Neural cell (in vitro differentiated cells): ENCODE measurements around the gene STX17. TPM values are rescaled to one million over a fixed set of nuclear protein-coding genes. Genes with fewer than 3 reads are reported as not detected.

Experiments used
- H2AFZ ChIP-seq: fragments of 200-600, 300-800 bp; sonication (generic), shearing (Covaris generic); 2 replicates; pipeline ENCODE4 v1.6.0; 2014; ENCODE audit warnings: low read depth, mild to moderate bottlenecking, antibody characterized with exemption, low read length, moderate library complexity
- H3F3A ChIP-seq: fragments of 200-600 bp; shearing (Covaris generic); 2 replicates; pipeline ENCODE4 v1.6.1; 2016; ENCODE audit warnings: mild to moderate bottlenecking, moderate library complexity, mixed read lengths, antibody characterized with exemption, low read length; ENCODE audit not compliant: insufficient read depth, poor library complexity, severe bottlenecking
- H3K27ac ChIP-seq: fragments of 200-600, 300-800 bp; sonication (generic), shearing (Covaris generic); 2 replicates; pipeline ENCODE4 v1.5.1; 2014; ENCODE audit warnings: mild to moderate bottlenecking, low read length, moderate library complexity
- H3K27me3 ChIP-seq: fragments of 300-800, 200-600 bp; sonication (generic), shearing (Covaris generic); 2 replicates; pipeline ENCODE4 v1.6.0; 2014; ENCODE audit warnings: mild to moderate bottlenecking, low read depth, low read length, moderate library complexity; ENCODE audit not compliant: insufficient read depth
- H3K36me3 ChIP-seq: fragments of 300-800, 200-600 bp; sonication (generic), shearing (Covaris generic); 2 replicates; pipeline ENCODE4 v1.5.1; 2014; ENCODE audit warnings: mild to moderate bottlenecking, antibody characterized with exemption, low read length, moderate library complexity; ENCODE audit not compliant: insufficient read depth
- H3K4me2 ChIP-seq: fragments of 300-800, 200-600 bp; sonication (generic), shearing (Covaris generic); 2 replicates; pipeline ENCODE4 v1.6.0; 2014; ENCODE audit warnings: mild to moderate bottlenecking, low read length
- H3K4me3 ChIP-seq: fragments of 300-800, 200-600 bp; sonication (generic), shearing (Covaris generic); 2 replicates; pipeline ENCODE4 v1.5.1; 2014; ENCODE audit warnings: mild to moderate bottlenecking, low read length, moderate library complexity
- H3K79me2 ChIP-seq: fragments of 200-600 bp; shearing (Covaris generic); replicated peaks from 2 replicates; pipeline ENCODE4 v1.6.0; 2014; ENCODE audit warnings: mild to moderate bottlenecking, low read length, moderate library complexity; ENCODE audit not compliant: insufficient read depth
- H3K9ac ChIP-seq: fragments of 300-800, 200-600 bp; sonication (generic), shearing (Covaris generic); 2 replicates; pipeline ENCODE4 v1.6.1; 2016; ENCODE audit warnings: mild to moderate bottlenecking, low read length, mixed read lengths
- H3K9me2 ChIP-seq: fragments of 200-600 bp; shearing (Covaris generic); 2 replicates; pipeline ENCODE4 v1.6.1; 2016; ENCODE audit warnings: mild to moderate bottlenecking, low read length, mixed read lengths; ENCODE audit not compliant: insufficient read depth
- H3K9me3 ChIP-seq: fragments of 200-600, 300-800 bp; sonication (generic), shearing (Covaris generic); 2 replicates; pipeline ENCODE4 v1.6.1; 2016; ENCODE audit warnings: mild to moderate bottlenecking, mixed run types, low read length, moderate library complexity, mixed read lengths
- H4K20me1 ChIP-seq: fragments of 200-600 bp; shearing (Covaris generic); 2 replicates; pipeline ENCODE4 v1.6.1; 2016; ENCODE audit warnings: mild to moderate bottlenecking, mixed run types; ENCODE audit not compliant: insufficient read depth
- CTCF ChIP-seq: fragments of 450-650 bp; IDR thresholded peaks from 2 replicates; pipeline ENCODE4 v1.5.1; 2014; ENCODE audit warnings: antibody characterized with exemption, mild to moderate bottlenecking, moderate library complexity; ENCODE audit not compliant: poor library complexity, severe bottlenecking
- EP300 ChIP-seq: fragments of 450-650 bp; conservative IDR thresholded peaks from 2 replicates; pipeline ENCODE4 v1.6.1; 2014; ENCODE audit warnings: antibody characterized with exemption, mild to moderate bottlenecking, moderate library complexity; ENCODE audit not compliant: poor library complexity, severe bottlenecking
- EZH2 ChIP-seq: fragments of 200-600, 300-800 bp; shearing (Covaris generic), sonication (generic); IDR thresholded peaks from 2 replicates; pipeline ENCODE4 v1.6.1; 2014; ENCODE audit warnings: antibody characterized with exemption, low read length, borderline replicate concordance, mild to moderate bottlenecking; ENCODE audit not compliant: insufficient read depth, poor library complexity, severe bottlenecking
- MXI1 ChIP-seq: fragments of 450-650 bp; conservative IDR thresholded peaks from 2 replicates; pipeline ENCODE4 v1.6.1; 2014; ENCODE audit warnings: antibody characterized with exemption, mild to moderate bottlenecking; ENCODE audit not compliant: poor library complexity, severe bottlenecking
- POLR2AphosphoS5 ChIP-seq: IDR thresholded peaks from 2 replicates; pipeline ENCODE4 v1.6.1; 2012
- RAD21 ChIP-seq: fragments of 450-650 bp; conservative IDR thresholded peaks from 2 replicates; pipeline ENCODE4 v1.6.1; 2014; ENCODE audit warnings: antibody characterized with exemption, mild to moderate bottlenecking, moderate library complexity
- REST ChIP-seq: IDR thresholded peaks from 2 replicates; pipeline ENCODE4 v1.6.1; 2012; ENCODE audit warnings: borderline replicate concordance
- SMC3 ChIP-seq: fragments of 450-650 bp; conservative IDR thresholded peaks from 2 replicates; pipeline ENCODE4 v1.6.1; 2014; ENCODE audit warnings: antibody characterized with exemption, mild to moderate bottlenecking, moderate library complexity; ENCODE audit not compliant: poor library complexity
- TAF1 ChIP-seq: IDR thresholded peaks from 2 replicates; pipeline ENCODE4 v1.6.1; 2012; ENCODE audit warnings: low read depth
- polyA plus RNA-seq: library from polyadenylated mRNA; depleted of rRNA; stranded (reverse); fragments of >200 nt; gene quantifications from 2 replicates; pipeline ENCODE4 v1.2.3, GENCODE V29; 2014

STX17 gene
- polyA plus RNA-seq, 1 donor from 2014 or later, result 3.3 TPM

- Histone ChIP-seq H3K79me2 (no peaks in the 10 kb centered on the region), H3F3A (no peaks in the 10 kb centered on the region), H3K9me2 (no peaks in the 10 kb centered on the region), H3K4me3 (no peak overlapping the region), H4K20me1 (no peaks in the 10 kb centered on the region), H3K9ac (no peak overlapping the region), H3K27me3 (no peaks in the 10 kb centered on the region), H2AFZ (no peak overlapping the region), H3K36me3 (no peaks in the 10 kb centered on the region), H3K9me3 (no peaks in the 10 kb centered on the region), H3K4me2 (no peak overlapping the region), H3K27ac (no peak overlapping the region)
- TF ChIP-seq SMC3 (no peak), EZH2 (no peak), CTCF (no peak), REST (no peak), TAF1 (no peak), EP300 (no peak), POLR2AphosphoS5 (no peak), RAD21 (no peak), MXI1 (no peak)
Measured at GRCh38 chr9:99919930-99920329, 13.5 kb downstream of the STX17 start.

GRCh38 chr9:99921875-99922710 is 15.6 kb downstream of the STX17 start:
- H3K9ac ChIP-seq, result no peak overlapping the region
- H3K27ac ChIP-seq, result no peak overlapping the region
- no peak for TF ChIP-seq RAD21
- no peak for TF ChIP-seq EZH2
- TF ChIP-seq REST, result no peak
- TF ChIP-seq POLR2AphosphoS5, result no peak
- no peak for TF ChIP-seq CTCF
- no peak for TF ChIP-seq TAF1
- no peak for TF ChIP-seq EP300
- no peak for TF ChIP-seq SMC3
- no peak for TF ChIP-seq MXI1
- H3K9me2 ChIP-seq, result no peaks in the 10 kb centered on the region
- no peaks in the 10 kb centered on the region for H3K36me3 ChIP-seq
- H3F3A ChIP-seq, result no peaks in the 10 kb centered on the region
- H4K20me1 ChIP-seq, result no peaks in the 10 kb centered on the region
- no peak overlapping the region for H3K4me2 ChIP-seq
- no peaks in the 10 kb centered on the region for H3K27me3 ChIP-seq
- H2AFZ ChIP-seq, result no peak overlapping the region
- no peak overlapping the region for H3K4me3 ChIP-seq
- no peaks in the 10 kb centered on the region for H3K9me3 ChIP-seq
- H3K79me2 ChIP-seq, result no peaks in the 10 kb centered on the region
